Naive thymus-derived CD8-positive, alpha-beta T cell (primary cell): Measurements from ENCODE around the gene LSM14A. TPM values are rescaled to one million over a fixed set of nuclear protein-coding genes. Genes with fewer than 3 reads are reported as not detected.
A peak's percentile ranks its signal among the peaks of the same experiment; 100 is the strongest.
"Not testable (repeated sequence)": the region's sequence is repeated elsewhere in the genome, so short reads cannot be mapped to it uniquely, and the experiment has no call there.

ENCODE experiments used
- ATAC-seq, 2 donors: fragments of 150-1000 bp; cut with Tn5 transposase in 1 of 2; sonication (Bioruptor Pico), chemical (Tn5 transposase) in 1 of 2; 1 replicate in 1 of 2; 2 replicates in 1 of 2; pipeline ENCODE4 v1.10.0; 2021; ENCODE audit warnings: mild to moderate bottlenecking in 2 of 2, moderate library complexity in 2 of 2
- POLR2A ChIA-PET: fragments of 350-600 bp; sonication (Branson Sonifier 250); formaldehyde crosslinking; loops from one replicate; lab custom pipeline; 2021; ENCODE audit warnings: antibody characterized with exemption; lab: Charles Lee
- DNase-seq, 10 donors: peaks; one replicate each; pipeline versions ENCODE4 v3.0.0 to v3.0.0-alpha.2; 2020 to 2022
- H3K27ac Mint-ChIP-seq, 10 donors: one replicate each; pipeline ENCODE4 v1.8.0; 2020 to 2022; ENCODE audit warnings: mild to moderate bottlenecking in 10 of 10, mixed read lengths in 10 of 10, moderate library complexity in 4 of 10, inconsistent platforms in 1 of 10
- H3K27me3 Mint-ChIP-seq, 5 donors: one replicate each; pipeline ENCODE4 v1.8.0; 2021 to 2022; ENCODE audit warnings: mixed read lengths in 5 of 5
- H3K36me3 Mint-ChIP-seq, 3 donors: one replicate each; pipeline ENCODE4 v1.8.0; 2020 to 2022; ENCODE audit warnings: mixed read lengths in 3 of 3, mild to moderate bottlenecking in 2 of 3, inconsistent platforms in 1 of 3
- H3K4me1 Mint-ChIP-seq, 4 donors: one replicate each; pipeline ENCODE4 v1.8.0; 2021 to 2022; ENCODE audit warnings: mixed read lengths in 4 of 4
- H3K4me3 Mint-ChIP-seq, 10 donors: one replicate each; pipeline ENCODE4 v1.8.0; 2020 to 2022; ENCODE audit warnings: mild to moderate bottlenecking in 10 of 10, mixed read lengths in 10 of 10, moderate library complexity in 6 of 10, inconsistent platforms in 1 of 10
- H3K9me3 Mint-ChIP-seq, 9 donors: one replicate each; pipeline ENCODE4 v1.8.0; 2020 to 2022; ENCODE audit warnings: mixed read lengths in 9 of 9, mild to moderate bottlenecking in 3 of 9, inconsistent platforms in 1 of 9, moderate library complexity in 1 of 9
- polyA plus RNA-seq, 3 donors: library from polyadenylated mRNA; unstranded; fragments of 300-500 nt; fragmentation: Illumina TruSeq; gene quantifications; one replicate each; pipeline ENCODE4 v1.2.3, GENCODE V29; 2021
- total RNA-seq, 8 experiments: library from RNA in 2 of 8; stranded (reverse) in 2 of 8; gene quantifications; one replicate each; pipeline ENCODE4 v1.2.3 and lab custom pipeline; 2021 to 2026

LSM14A gene
- total and polyA plus RNA-seq, 5 experiments from 2014 or later: 163 to 209 (median 193) TPM

DNA sequence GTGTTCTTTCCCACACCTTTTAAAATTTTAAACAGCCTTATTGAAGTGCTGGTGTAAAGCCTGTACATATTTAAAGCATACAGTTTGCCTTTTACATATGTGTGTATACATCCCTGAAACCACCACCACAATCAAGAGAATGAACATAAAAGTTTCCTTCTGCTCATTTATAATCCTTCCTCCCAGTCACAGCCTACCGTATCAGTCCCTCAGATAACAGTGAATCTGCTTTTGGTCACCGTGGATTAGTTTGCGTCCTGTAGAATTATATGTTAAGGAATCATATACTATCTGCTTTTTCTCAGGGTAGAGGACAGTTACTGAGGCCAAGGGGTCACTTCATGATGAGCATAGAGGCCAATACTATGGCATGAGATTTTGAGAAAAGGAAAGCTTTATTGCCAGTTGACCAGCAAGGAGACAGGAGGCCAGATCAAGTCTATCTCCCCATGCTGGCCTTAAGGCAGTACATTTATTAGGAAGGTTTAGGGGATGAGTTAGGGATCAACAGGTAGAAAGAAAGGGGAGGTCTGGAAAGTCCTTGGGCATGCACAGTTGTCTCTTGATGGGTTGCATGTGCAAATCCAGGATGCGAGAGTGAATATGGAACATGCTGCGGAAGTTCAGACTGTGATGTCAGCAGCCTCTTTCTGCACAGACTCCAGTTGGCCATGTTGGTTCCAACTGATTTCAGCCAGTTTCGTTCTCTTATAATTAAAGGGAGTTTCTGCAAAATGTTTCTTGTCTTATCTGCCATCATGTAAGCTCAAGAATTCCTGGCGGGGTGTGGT is 36.3 kb upstream of the LSM14A start:
- no peaks in the 10 kb centered on the region for H3K36me3 Mint-ChIP-seq
- H3K4me3 Mint-ChIP-seq: peak overlapping the region; percentile 76 to 97 (median 94)
- H3K27me3 Mint-ChIP-seq: no peaks in the 10 kb centered on the region
- H3K9me3 Mint-ChIP-seq: no peaks in the 10 kb centered on the region
- ATAC-seq (no peak), DNase-seq (no peak)
- peak overlapping the region in 6 of 10 donors; percentile 15 to 95 (median 47) for H3K27ac Mint-ChIP-seq
- H3K4me1 Mint-ChIP-seq: peaks cover 0 to 12% (median 5%) of the 10 kb centered on the region in 4 donors
- POLR2A ChIA-PET: interaction anchor here (1.2 kb wide), 1 partner anchor 10 kb away, joined by 3 read pairs; no protein-coding TSS in a partner anchor

DNA sequence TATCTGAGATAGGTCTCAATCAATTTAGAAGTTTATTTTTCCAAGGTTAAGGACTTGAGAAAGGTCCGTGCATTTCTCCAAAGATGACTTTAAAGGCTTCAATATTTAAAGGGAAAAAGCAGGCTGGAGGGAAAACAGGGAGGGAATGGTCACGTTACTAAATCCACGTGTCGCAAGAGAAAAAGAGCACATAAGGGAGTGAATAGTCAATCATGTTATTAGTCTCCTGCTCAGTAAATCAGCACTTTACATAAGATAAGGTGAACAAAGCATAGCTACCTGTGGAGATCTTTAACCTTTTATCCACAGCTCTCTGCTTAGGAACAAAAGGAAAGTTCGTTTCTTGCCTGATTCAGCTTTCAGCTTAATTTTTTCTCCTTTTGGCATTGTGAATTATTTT is 31.3 kb upstream of the LSM14A start:
- Mint-ChIP-seq H3K4me3 (no peak overlapping the region), H3K4me1 (peaks cover 0 to 1% (median 0%) of the 10 kb centered on the region in 4 donors), H3K36me3 (no peaks in the 10 kb centered on the region), H3K27me3 (peaks cover 0 to 3% (median 0%) of the 10 kb centered on the region in 5 donors), H3K27ac (no peak overlapping the region), H3K9me3 (no peaks in the 10 kb centered on the region)
- ATAC-seq (no peak), DNase-seq (no peak)
- POLR2A ChIA-PET: no interaction called here

DNA sequence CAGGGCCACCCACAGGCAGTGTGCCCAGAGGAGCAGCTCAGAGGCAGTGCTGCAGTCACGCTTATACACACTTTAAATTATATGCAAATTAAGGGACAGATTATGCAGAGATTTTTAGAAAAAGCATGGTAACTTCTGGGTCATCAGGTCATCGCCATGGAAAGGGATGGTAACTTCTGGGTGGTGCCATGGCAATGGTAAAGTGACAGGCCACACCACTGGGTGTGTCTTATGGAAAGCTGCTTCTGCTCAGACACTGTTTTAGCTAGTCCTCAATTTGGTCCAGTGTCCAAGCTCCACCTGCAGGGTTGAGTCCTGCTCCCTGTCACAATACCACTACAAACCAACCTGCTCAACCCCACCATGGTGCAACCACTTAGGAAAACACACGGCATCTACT is 29.9 kb upstream of the LSM14A start:
- Mint-ChIP-seq H3K36me3 (no peaks in the 10 kb centered on the region), H3K4me3 (no peak overlapping the region), H3K27ac (no peak overlapping the region), H3K4me1 (peaks cover 0 to 1% (median 0%) of the 10 kb centered on the region in 4 donors), H3K27me3 (peaks cover 0 to 3% (median 0%) of the 10 kb centered on the region in 5 donors), H3K9me3 (no peaks in the 10 kb centered on the region)
- ATAC-seq (no peak), DNase-seq (no peak)
- POLR2A ChIA-PET: no interaction called here

DNA sequence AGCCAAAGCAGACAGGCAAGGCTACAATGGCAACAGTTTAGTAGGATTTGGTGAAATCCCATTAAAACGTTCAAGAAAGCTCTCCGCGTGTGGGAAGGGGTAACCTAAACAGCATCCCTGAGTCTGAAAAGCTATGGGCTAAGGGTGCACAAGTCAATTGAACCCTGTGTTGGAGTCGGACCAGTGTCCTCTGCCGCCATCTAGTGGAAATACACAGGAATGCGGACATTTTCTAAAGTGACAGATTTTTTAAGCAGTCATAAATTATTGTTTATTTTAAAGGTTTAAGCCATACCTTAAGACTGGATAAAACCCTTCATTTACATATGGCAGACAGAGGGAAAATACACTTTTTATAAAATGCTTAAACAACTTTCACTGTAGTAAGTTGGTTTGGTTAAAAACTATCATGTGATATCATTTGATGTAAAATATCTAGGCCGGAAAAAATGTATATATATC is 26.5 kb upstream of the LSM14A start:
- H3K9me3 Mint-ChIP-seq: no peaks in the 10 kb centered on the region
- H3K27me3 Mint-ChIP-seq: peaks cover 0 to 3% (median 0%) of the 10 kb centered on the region in 5 donors
- peaks cover 0 to 1% (median 0%) of the 10 kb centered on the region in 4 donors for H3K4me1 Mint-ChIP-seq
- no peak overlapping the region for H3K4me3 Mint-ChIP-seq
- DNase-seq (peak; percentile 25 to 76 (median 52)), ATAC-seq (peak; percentile 49 to 71)
- no peak overlapping the region for H3K27ac Mint-ChIP-seq
- POLR2A ChIA-PET: interaction anchor here (0.8 to 1.0 kb wide), 2 partner anchors 11 to 28 kb away, joined by 3 read pairs; no protein-coding TSS in a partner anchor
- no peaks in the 10 kb centered on the region for H3K36me3 Mint-ChIP-seq

DNA sequence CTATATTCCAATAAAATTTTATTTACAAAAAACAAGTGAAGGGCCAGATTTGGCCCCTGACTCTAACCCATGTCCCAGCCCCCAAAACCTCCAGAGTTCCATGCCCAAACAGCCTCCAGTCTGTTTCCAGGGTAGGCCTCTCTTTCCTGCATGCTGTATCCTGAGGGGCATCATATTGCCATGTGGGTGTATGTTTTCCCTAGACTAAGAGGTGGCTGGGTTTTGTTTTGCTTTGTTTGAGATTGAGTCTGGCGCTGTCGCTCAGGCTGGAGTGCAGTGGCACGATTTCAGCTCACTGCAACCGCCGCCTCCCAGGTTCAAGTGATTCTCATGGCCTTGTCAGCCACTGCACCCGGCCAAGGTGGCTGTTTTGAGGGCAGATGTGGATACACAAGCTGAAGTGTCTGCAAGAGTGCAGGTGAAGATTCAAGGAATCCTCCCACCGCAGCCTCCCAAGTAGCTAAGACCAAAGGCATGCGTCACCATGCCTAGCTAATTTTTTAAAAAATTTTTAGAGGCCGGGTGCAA is 23.6 kb upstream of the LSM14A start:
- no peak for ATAC-seq
- Mint-ChIP-seq H3K27me3 (peaks cover 0 to 8% (median 0%) of the 10 kb centered on the region in 5 donors), H3K9me3 (no peaks in the 10 kb centered on the region), H3K27ac (no peak overlapping the region), H3K4me3 (no peak overlapping the region), H3K4me1 (peaks cover 0 to 1% (median 0%) of the 10 kb centered on the region in 4 donors), H3K36me3 (no peaks in the 10 kb centered on the region)
- no peak for DNase-seq
- POLR2A ChIA-PET: interaction anchor here (0.6 kb wide), 1 partner anchor 56 kb away, joined by 5 read pairs; no protein-coding TSS in a partner anchor

DNA sequence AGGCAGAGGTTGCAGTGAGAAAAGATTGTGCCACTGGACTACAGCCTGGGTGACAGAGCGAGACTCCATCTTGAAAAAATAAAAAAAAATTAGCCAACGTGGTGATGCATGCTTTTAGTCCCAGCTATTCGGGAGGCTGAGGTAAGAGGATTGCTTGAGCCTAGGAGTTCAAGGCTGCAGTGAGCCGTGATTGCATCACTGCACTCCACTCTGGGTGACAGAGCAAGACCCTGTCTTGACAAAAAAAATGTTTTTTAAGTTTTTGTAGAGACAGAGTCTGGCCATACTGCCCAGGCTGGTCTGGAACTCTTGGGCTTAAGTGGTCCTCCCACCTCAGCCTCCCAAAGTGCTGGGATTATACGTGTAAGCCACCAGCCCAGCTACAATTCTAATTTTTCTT is 22.4 kb upstream of the LSM14A start:
- H3K4me3 Mint-ChIP-seq: no peak overlapping the region
- H3K4me1 Mint-ChIP-seq: peaks cover 0 to 1% (median 0%) of the 10 kb centered on the region in 4 donors
- POLR2A ChIA-PET: no interaction called here

DNA sequence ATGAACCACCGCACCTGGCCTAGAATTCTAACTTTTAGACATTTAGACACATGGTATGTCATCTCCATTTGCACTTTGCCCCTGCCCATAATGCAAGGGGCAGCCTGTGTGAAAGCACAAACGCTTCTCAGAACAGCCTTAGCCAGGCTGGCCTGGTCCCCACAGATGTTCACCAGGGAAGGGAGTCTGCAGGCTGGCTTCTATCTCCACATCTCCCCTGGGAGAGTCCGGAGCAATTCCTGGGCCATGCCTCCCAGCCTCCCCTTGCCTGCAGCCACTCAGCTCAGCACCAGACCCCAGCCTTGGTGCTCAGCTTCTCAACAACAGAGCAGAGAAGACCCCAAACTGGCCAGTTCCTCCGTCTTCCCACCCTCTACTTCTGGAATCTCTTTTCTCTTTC is 21.7 kb upstream of the LSM14A start:
- ATAC-seq (no peak), DNase-seq (no peak)
- POLR2A ChIA-PET: no interaction called here
- Mint-ChIP-seq H3K27ac (no peak overlapping the region), H3K4me1 (peaks cover 0 to 1% (median 0%) of the 10 kb centered on the region in 4 donors), H3K4me3 (no peak overlapping the region), H3K27me3 (peaks cover 0 to 8% (median 0%) of the 10 kb centered on the region in 5 donors), H3K36me3 (no peaks in the 10 kb centered on the region), H3K9me3 (no peaks in the 10 kb centered on the region)

More for the DNA sequence above, 22.4 kb upstream of the LSM14A start:
- H3K9me3 Mint-ChIP-seq: no peaks in the 10 kb centered on the region
- no peak overlapping the region for H3K27ac Mint-ChIP-seq
- ATAC-seq: no peak
- H3K27me3 Mint-ChIP-seq: peaks cover 0 to 8% (median 0%) of the 10 kb centered on the region in 5 donors
- no peak for DNase-seq
- H3K36me3 Mint-ChIP-seq: no peaks in the 10 kb centered on the region

DNA sequence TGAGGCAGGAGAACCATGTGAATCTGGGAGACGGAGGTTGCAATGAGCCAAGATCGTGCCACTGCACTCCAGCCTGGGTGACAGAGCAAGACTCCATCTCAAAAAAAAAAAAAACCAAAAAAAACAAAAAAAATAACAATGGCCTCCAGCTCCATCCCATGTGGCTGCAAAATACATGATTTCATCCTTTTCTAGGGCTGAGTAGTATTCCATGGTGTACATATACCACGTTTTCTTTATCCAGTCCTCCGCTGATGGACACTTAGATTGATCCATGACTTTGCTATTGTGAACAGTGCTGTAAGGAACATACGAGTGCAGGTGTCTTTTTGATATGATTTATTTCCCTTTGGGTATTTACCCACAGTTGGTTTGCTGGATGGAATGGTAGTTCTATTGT is 20.9 kb upstream of the LSM14A start:
- Mint-ChIP-seq H3K36me3 (no peaks in the 10 kb centered on the region), H3K27me3 (peaks cover 0 to 7% (median 0%) of the 10 kb centered on the region in 5 donors), H3K9me3 (no peaks in the 10 kb centered on the region)

DNA sequence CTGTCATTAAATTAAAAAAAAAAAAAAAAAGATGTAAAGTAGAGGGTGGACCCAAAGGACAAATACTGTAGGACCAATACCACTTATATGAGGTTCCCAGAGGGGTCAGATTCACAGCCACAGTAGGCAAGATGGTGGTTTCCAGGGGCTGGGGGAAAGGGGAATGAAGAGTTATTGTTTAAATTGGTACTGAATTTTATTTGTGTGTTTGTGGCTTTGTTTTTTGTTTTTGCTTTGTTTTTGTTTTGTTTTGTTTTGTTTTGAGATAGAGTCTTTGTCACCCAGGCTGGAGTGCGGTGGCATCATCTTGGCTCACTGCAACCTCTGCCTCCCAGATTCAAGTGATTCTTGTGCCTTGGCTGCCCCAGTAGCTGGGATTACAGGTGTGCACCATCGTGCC is 17.9 kb upstream of the LSM14A start:
- POLR2A ChIA-PET: no interaction called here
- Mint-ChIP-seq H3K4me3 (no peak overlapping the region), H3K9me3 (no peaks in the 10 kb centered on the region), H3K27ac (peak overlapping the region in 1 of 10 donors; percentile 50), H3K4me1 (no peaks in the 10 kb centered on the region), H3K27me3 (peaks cover 0 to 7% (median 0%) of the 10 kb centered on the region in 5 donors), H3K36me3 (no peaks in the 10 kb centered on the region)
- DNase-seq (no peak), ATAC-seq (no peak)

More for the DNA sequence above, 20.9 kb upstream of the LSM14A start:
- ATAC-seq (no peak), DNase-seq (no peak)
- POLR2A ChIA-PET: interaction anchor here (0.7 kb wide), 1 partner anchor 17 kb away, joined by 4 read pairs; no protein-coding TSS in a partner anchor
- Mint-ChIP-seq H3K4me3 (no peak overlapping the region), H3K27ac (no peak overlapping the region), H3K4me1 (no peaks in the 10 kb centered on the region)

DNA sequence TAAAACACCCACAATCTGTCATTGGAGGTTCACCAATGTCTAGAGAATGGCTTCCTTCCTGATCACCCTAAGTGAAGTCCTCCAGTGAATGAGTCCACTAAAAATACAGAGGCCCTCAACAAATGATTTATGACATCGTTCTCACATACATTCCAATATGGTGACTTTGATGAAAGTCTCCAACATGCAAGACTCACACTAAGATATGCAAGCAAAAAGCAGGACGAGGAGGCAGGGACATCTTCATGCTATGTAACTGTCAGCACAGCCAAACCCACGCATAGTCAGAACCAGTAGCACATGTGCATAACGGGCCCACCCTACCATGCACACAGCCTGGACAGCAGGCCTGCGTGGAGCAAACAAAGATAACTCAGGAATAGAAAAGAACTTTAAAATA is 16.6 kb upstream of the LSM14A start:
- H3K27ac Mint-ChIP-seq: peak overlapping the region in 1 of 10 donors; percentile 15
- no peaks in the 10 kb centered on the region for H3K36me3 Mint-ChIP-seq
- peaks cover 0 to 7% (median 0%) of the 10 kb centered on the region in 5 donors for H3K27me3 Mint-ChIP-seq
- POLR2A ChIA-PET: interaction anchor here (0.5 kb wide), 1 partner anchor 176 kb away, joined by 3 read pairs; no protein-coding TSS in a partner anchor
- no peak overlapping the region for H3K4me3 Mint-ChIP-seq
- H3K9me3 Mint-ChIP-seq: no peaks in the 10 kb centered on the region
- ATAC-seq (no peak), DNase-seq (no peak)
- H3K4me1 Mint-ChIP-seq: no peaks in the 10 kb centered on the region

DNA sequence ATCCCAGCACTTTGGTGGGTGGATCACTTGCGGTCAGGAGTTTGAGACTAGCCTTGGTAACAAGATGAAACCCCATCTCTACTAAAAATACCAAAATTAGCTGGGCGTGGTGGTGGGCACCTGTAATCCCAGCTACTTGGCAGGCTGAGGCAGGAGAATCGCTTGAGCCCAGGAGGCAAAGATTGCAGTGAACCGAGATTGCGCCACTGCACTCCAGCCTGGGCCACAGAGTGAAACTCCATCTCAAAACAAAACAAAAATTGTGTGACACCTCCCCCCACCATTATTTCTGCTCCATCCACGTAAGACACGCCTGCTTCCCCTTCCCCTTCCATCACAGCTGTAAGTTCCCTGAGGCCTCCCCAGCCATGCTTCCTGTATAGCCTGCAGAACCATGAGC is 13.3 kb upstream of the LSM14A start:
- H3K4me1 Mint-ChIP-seq, H3K4me3 Mint-ChIP-seq, DNase-seq, H3K27me3 Mint-ChIP-seq, H3K36me3 Mint-ChIP-seq, H3K9me3 Mint-ChIP-seq, ATAC-seq: not testable (repeated sequence)
- POLR2A ChIA-PET: interaction anchor here (1.6 kb wide), 1 partner anchor 13 kb away, joined by 4 read pairs; no protein-coding TSS in a partner anchor
- peak overlapping the region in 1 of 10 donors; percentile 62 for H3K27ac Mint-ChIP-seq

DNA sequence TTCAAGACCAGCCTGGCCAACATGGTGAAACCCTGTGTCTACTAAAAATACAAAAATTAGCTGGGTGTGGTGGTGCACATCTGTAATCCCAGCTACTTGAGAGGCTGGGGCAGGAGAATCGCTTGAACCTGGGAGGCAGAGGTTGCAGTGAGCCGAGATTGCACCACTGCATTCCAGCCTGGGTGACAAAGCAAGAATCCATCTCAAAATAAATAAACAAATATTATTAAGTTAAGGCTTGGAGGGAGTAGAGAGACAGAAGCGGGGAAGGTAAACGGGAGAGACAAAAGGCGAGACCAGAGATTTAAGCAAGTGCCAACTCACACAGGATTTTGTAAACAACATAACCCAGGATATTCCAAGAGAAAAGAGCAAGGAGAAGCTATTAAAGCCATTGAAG is 12.8 kb upstream of the LSM14A start:
- not testable (repeated sequence) for DNase-seq, H3K36me3 Mint-ChIP-seq, H3K4me3 Mint-ChIP-seq, ATAC-seq, H3K4me1 Mint-ChIP-seq, H3K27ac Mint-ChIP-seq, H3K9me3 Mint-ChIP-seq, H3K27me3 Mint-ChIP-seq
- POLR2A ChIA-PET: interaction anchor here (1.6 kb wide), 1 partner anchor 12 kb away, joined by 4 read pairs; no protein-coding TSS in a partner anchor

DNA sequence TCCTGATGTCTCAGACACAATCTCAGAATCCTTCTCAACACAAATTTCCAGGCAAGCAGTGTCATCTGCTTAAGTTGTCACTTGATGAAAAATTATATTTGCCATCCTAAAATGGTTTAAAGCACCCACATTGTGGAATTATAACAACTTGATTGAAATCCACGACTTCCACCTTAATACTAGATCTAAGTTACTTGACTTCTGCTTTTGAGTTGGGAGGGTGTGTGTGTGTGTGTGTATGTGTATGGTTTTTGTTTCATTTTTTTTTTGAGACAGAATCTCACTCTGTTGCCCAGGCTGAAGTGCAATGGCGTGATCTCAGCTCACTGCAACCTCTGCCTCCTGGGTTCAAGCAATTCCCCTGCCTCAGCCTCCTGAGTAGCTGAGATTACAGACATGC is 10.4 kb upstream of the LSM14A start:
- H3K4me3 Mint-ChIP-seq, H3K4me1 Mint-ChIP-seq, DNase-seq, POLR2A ChIA-PET, H3K27ac Mint-ChIP-seq, ATAC-seq, H3K27me3 Mint-ChIP-seq, H3K36me3 Mint-ChIP-seq, H3K9me3 Mint-ChIP-seq: not testable (repeated sequence)
